GM10847 (cell line): ENCODE data around the gene AIFM3.

Source experiments
- POLR2A ChIP-seq: IDR thresholded peaks from 2 replicates; pipeline ENCODE4 v1.6.1; 2011; ENCODE audit not compliant: insufficient read length; ENCODE audit errors: extremely low read depth

AIFM3 gene

GRCh38 chr22:21000987-21001600 lies 34.0 kb downstream of the AIFM3 start:
- no peak for TF ChIP-seq POLR2A

- TF ChIP-seq POLR2A = peak; percentile 95
Observed at GRCh38 chr22:21001601-21002325, 34.7 kb downstream of the AIFM3 start, which contains the start of gene THAP7. Gene THAP7 (minus strand): TSS chr22:21002118. CDS start chr22:21001911, 207 bp downstream.

- TF ChIP-seq POLR2A = no peak
Observed at GRCh38 chr22:21003782-21004181, 36.7 kb downstream of the AIFM3 start.

GRCh38 chr22:21009638-21010425 lies 42.8 kb downstream of the AIFM3 start:
- TF ChIP-seq POLR2A = no peak

GRCh38 chr22:21010426-21011113 lies 43.5 kb downstream of the AIFM3 start:
- no peak for TF ChIP-seq POLR2A

GRCh38 chr22:21012446-21013407 lies 45.7 kb downstream of the AIFM3 start:
- no peak for TF ChIP-seq POLR2A

- TF ChIP-seq POLR2A = no peak
Observed at GRCh38 chr22:21013657-21014201, 46.7 kb downstream of the AIFM3 start.

- no peak for TF ChIP-seq POLR2A
Observed at GRCh38 chr22:21014202-21014725, 47.2 kb downstream of the AIFM3 start.

GRCh38 chr22:21014726-21015465 lies 47.8 kb downstream of the AIFM3 start, which contains the start of gene P2RX6:
Gene P2RX6 (plus strand): TSS chr22:21015165. CDS start chr22:21015175, 10 bp downstream.
- no peak for TF ChIP-seq POLR2A

GRCh38 chr22:21015466-21016006 lies 48.5 kb downstream of the AIFM3 start:
- no peak for TF ChIP-seq POLR2A

GRCh38 chr22:21016644-21017420 lies 49.8 kb downstream of the AIFM3 start:
- TF ChIP-seq POLR2A = no peak

- no peak for TF ChIP-seq POLR2A
Observed at GRCh38 chr22:21018314-21018713, 51.3 kb downstream of the AIFM3 start.
